ENCODE measurements around the gene SLC4A4. TPM values are rescaled to one million over a fixed set of nuclear protein-coding genes. Genes with fewer than 3 reads are reported as not detected.

The SLC4A4 gene
- total RNA-seq, 4 donors from 2014 or later: 0.90 to 5.9 (median 4.4) TPM

DNA sequence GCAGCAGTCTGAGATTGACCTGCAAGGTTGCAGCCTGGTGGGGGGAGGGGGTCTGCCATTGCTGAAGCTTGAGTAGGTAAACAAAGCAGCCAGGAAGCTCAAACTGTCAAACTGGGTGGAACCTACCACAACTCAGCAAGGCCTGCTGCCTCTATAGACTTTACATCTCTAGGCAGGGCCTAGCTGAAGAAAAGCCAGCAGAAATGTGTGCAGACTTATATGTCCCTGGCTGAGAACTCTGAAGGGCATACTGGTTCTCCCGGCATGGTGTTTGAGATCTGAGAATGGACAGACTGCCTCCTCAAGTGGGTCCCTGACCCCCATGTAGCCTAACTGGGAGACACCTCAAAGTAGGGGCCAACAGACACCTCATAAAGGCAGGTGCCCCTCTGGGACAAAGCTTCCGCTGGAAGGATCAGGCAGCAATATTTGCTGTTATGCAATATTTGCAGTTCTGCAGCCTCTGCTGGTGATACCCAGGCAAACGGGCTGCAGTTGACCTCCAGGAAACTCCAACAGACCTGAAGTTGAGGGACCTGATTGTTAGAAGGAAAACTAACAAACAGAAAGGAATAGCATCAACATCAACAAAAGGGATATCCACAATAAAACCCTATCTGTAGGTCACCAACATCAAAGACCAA is 277.5 kb downstream of the SLC4A4 start:
- H3K4me1 ChIP-seq: no peaks in the 10 kb centered on the region
- TF ChIP-seq POLR2A (IDR thresholded peaks at IDR 0.05) (no peak), EP300 (IDR thresholded peaks at IDR 0.05) (no peak)
- TF ChIP-seq, protein P1, sequence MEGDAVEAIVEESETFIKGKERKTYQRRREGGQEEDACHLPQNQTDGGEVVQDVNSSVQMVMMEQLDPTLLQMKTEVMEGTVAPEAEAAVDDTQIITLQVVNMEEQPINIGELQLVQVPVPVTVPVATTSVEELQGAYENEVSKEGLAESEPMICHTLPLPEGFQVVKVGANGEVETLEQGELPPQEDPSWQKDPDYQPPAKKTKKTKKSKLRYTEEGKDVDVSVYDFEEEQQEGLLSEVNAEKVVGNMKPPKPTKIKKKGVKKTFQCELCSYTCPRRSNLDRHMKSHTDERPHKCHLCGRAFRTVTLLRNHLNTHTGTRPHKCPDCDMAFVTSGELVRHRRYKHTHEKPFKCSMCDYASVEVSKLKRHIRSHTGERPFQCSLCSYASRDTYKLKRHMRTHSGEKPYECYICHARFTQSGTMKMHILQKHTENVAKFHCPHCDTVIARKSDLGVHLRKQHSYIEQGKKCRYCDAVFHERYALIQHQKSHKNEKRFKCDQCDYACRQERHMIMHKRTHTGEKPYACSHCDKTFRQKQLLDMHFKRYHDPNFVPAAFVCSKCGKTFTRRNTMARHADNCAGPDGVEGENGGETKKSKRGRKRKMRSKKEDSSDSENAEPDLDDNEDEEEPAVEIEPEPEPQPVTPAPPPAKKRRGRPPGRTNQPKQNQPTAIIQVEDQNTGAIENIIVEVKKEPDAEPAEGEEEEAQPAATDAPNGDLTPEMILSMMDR (IDR thresholded peaks at IDR 0.05): no peak
- H3K27me3 ChIP-seq: no peaks in the 10 kb centered on the region
- H3K36me3 ChIP-seq: no peaks in the 10 kb centered on the region
- no peak for DNase-seq (ENCODE audit: low spot score in 2 of 2)
- 90 to 94% methylated on average over 3 of the region's 3 CpGs for WGBS, 2 donors
- no peak overlapping the region for H3K27ac ChIP-seq
- no peak overlapping the region for H3K4me3 ChIP-seq
- H3K9me3 ChIP-seq: peaks cover 0 to 24% (median 0%) of the 10 kb centered on the region in 4 donors
